Thoracic aorta (tissue), 2 donors: ENCODE data around the gene PLEKHM2. TPM values are rescaled to one million over a fixed set of nuclear protein-coding genes. Genes with fewer than 3 reads are reported as not detected.

Source experiments
- ATAC-seq: fragments of 150-250 bp; one replicate; pipeline ENCODE4 v1.8.0; 2017; ENCODE audit warnings: low read depth; ENCODE audit not compliant: insufficient number of reproducible peaks, low FRiP score
- DNase-seq: peaks from one replicate; pipeline ENCODE4 v3.0.0-alpha.2; 2020; ENCODE audit warnings: low spot score
- H3K27ac ChIP-seq, 2 donors: fragments of 200-600 bp; sonication (generic); 1 replicate in 1 of 2; 2 replicates in 1 of 2; pipeline ENCODE4 v1.5.1; 2016; ENCODE audit warnings: mild to moderate bottlenecking in 2 of 2, moderate library complexity in 2 of 2
- H3K27me3 ChIP-seq: fragments of 200-600 bp; sonication (generic); replicated peaks from 2 replicates; pipeline ENCODE4 v1.6.0; 2016; ENCODE audit warnings: mild to moderate bottlenecking; ENCODE audit not compliant: insufficient read depth
- H3K36me3 ChIP-seq: fragments of 200-600 bp; sonication (generic); one replicate; pipeline ENCODE4 v1.5.1; 2016
- H3K4me1 ChIP-seq, 2 donors: fragments of 200-600 bp; sonication (generic); 1 replicate in 1 of 2; 2 replicates in 1 of 2; pipeline versions ENCODE4 v1.5.1 to v1.6.0; 2016; ENCODE audit warnings: low read depth in 2 of 2, mild to moderate bottlenecking in 1 of 2; ENCODE audit not compliant: control insufficient read depth in 1 of 2
- H3K4me3 ChIP-seq: fragments of 200-600 bp; sonication (generic); 2 replicates; pipeline ENCODE4 v1.5.1; 2016; ENCODE audit warnings: mild to moderate bottlenecking
- H3K9me3 ChIP-seq: fragments of 200-600 bp; sonication (generic); 2 replicates; pipeline ENCODE4 v1.5.1; 2016
- CTCF ChIP-seq: fragments of 200-600 bp; sonication (generic); IDR thresholded peaks from one replicate; pipeline ENCODE4 v1.5.1; 2019; ENCODE audit warnings: antibody characterized with exemption
- total RNA-seq, 2 donors: library from RNA; depleted of rRNA; stranded (reverse); fragments of >200 nt; gene quantifications; one replicate each; pipeline versions ENCODE4 v1.1.0 to v1.2.3, GENCODE V29; 2016

The PLEKHM2 gene
- total RNA-seq, 2 donors from 2014 or later: 53.7 to 74.6 TPM

GRCh38 chr1:15676010-15676409 lies 8.1 kb upstream of the PLEKHM2 start:
- Histone ChIP-seq H3K9me3 (no peaks in the 10 kb centered on the region), H3K27me3 (no peaks in the 10 kb centered on the region), H3K4me1 (peaks cover 0 to 2% of the 10 kb centered on the region in 2 donors), H3K27ac (no peak overlapping the region), H3K36me3 (no peaks in the 10 kb centered on the region), H3K4me3 (no peak overlapping the region)
- no peak for TF ChIP-seq CTCF
- DNase-seq (no peak), ATAC-seq (no peak)

- DNase-seq: no peak
- no peak for ATAC-seq
- H3K27me3 ChIP-seq: no peaks in the 10 kb centered on the region
These were observed 7.1 kb upstream of the PLEKHM2 start for GRCh38 chr1:15676688-15677661.

GRCh38 chr1:15678578-15678977 lies 5.5 kb upstream of the PLEKHM2 start:
- Histone ChIP-seq H3K27ac (no peak overlapping the region), H3K27me3 (no peaks in the 10 kb centered on the region), H3K4me3 (no peak overlapping the region), H3K36me3 (no peaks in the 10 kb centered on the region), H3K9me3 (no peaks in the 10 kb centered on the region), H3K4me1 (peaks cover 3 to 10% of the 10 kb centered on the region in 2 donors)
- TF ChIP-seq CTCF: no peak
- ATAC-seq: no peak
- no peak for DNase-seq

More at GRCh38 chr1:15676688-15677661, 7.1 kb upstream of the PLEKHM2 start:
- no peak for TF ChIP-seq CTCF
- Histone ChIP-seq H3K9me3 (no peaks in the 10 kb centered on the region), H3K4me3 (no peak overlapping the region), H3K4me1 (peaks cover 0 to 8% of the 10 kb centered on the region in 2 donors), H3K36me3 (no peaks in the 10 kb centered on the region), H3K27ac (no peak overlapping the region)

GRCh38 chr1:15680131-15680530 lies 4.0 kb upstream of the PLEKHM2 start:
- no peak for TF ChIP-seq CTCF

GRCh38 chr1:15680561-15681348 lies 3.4 kb upstream of the PLEKHM2 start:
- H3K9me3 ChIP-seq: no peaks in the 10 kb centered on the region
- H3K4me3 ChIP-seq: no peak overlapping the region
- no peak for TF ChIP-seq CTCF
- ATAC-seq (peak; percentile 57), DNase-seq (no peak)
- H3K4me1 ChIP-seq: peaks cover 7 to 16% of the 10 kb centered on the region in 2 donors
- H3K27me3 ChIP-seq: no peaks in the 10 kb centered on the region
- no peaks in the 10 kb centered on the region for H3K36me3 ChIP-seq
- peak overlapping the region in 1 of 2 donors; percentile 35 for H3K27ac ChIP-seq

More at GRCh38 chr1:15680131-15680530, 4.0 kb upstream of the PLEKHM2 start:
- DNase-seq: no peak
- Histone ChIP-seq H3K9me3 (no peaks in the 10 kb centered on the region), H3K27me3 (no peaks in the 10 kb centered on the region), H3K36me3 (no peaks in the 10 kb centered on the region), H3K4me3 (no peak overlapping the region), H3K27ac (peak overlapping the region in 1 of 2 donors; percentile 35), H3K4me1 (peaks cover 5 to 12% of the 10 kb centered on the region in 2 donors)
- no peak for ATAC-seq
